Heart right ventricle (tissue), 16 donors: Measurements from ENCODE around the gene UMODL1. TPM values are rescaled to one million over a fixed set of nuclear protein-coding genes. Genes with fewer than 3 reads are reported as not detected.

Experiments
- ATAC-seq, 8 donors: fragments of 200-7000 bp; cut with Tn5 transposase; one replicate each; pipeline ENCODE4 v1.9.1; 2020; ENCODE audit warnings: mild to moderate bottlenecking in 8 of 8, moderate library complexity in 8 of 8, moderate number of reproducible peaks in 1 of 8
- DNase-seq, 2 donors: peaks; one replicate each; pipeline ENCODE4 v3.0.0-alpha.2; 2020
- H3K27ac ChIP-seq, 10 donors: fragments of 200-600 bp; sonication (generic) in 2 of 10; one replicate each; pipeline versions ENCODE4 v1.5.0 to v1.8.0; 2020 to 2022; ENCODE audit warnings: mild to moderate bottlenecking in 3 of 10
- H3K27me3 ChIP-seq, 7 donors: fragments of 200-600 bp; one replicate each; pipeline ENCODE4 v1.8.0; 2021 to 2022; ENCODE audit warnings: mild to moderate bottlenecking in 2 of 7
- H3K36me3 ChIP-seq, 9 donors: fragments of 200-600 bp; sonication (generic) in 1 of 9; one replicate each; pipeline versions ENCODE4 v1.5.0 to v1.8.0; 2020 to 2022; ENCODE audit warnings: mild to moderate bottlenecking in 2 of 9
- H3K4me1 ChIP-seq, 9 donors: fragments of 200-600 bp; sonication (generic) in 1 of 9; one replicate each; pipeline versions ENCODE4 v1.5.0 to v1.8.0; 2020 to 2022; ENCODE audit warnings: mild to moderate bottlenecking in 4 of 9
- H3K4me3 ChIP-seq, 10 donors: fragments of 200-600 bp; sonication (generic) in 2 of 10; one replicate each; pipeline versions ENCODE4 v1.5.0 to v1.8.0; 2020 to 2022; ENCODE audit warnings: mild to moderate bottlenecking in 7 of 10, moderate library complexity in 2 of 10
- H3K9me3 ChIP-seq, 11 donors: fragments of 200-600 bp in 10 of 11; sonication (generic) in 2 of 11; one replicate each; pipeline versions ENCODE4 v1.5.0 to v1.8.0; 2013 to 2022; ENCODE audit warnings: mild to moderate bottlenecking in 2 of 11, control low read depth in 1 of 11, moderate library complexity in 1 of 11
- CTCF ChIP-seq, 9 donors: fragments of 200-600 bp; sonication (generic) in 2 of 9; IDR thresholded peaks; one replicate each; pipeline versions ENCODE4 v1.5.0 to v1.8.0; 2021 to 2022; ENCODE audit warnings: antibody characterized with exemption in 9 of 9, mild to moderate bottlenecking in 5 of 9, moderate library complexity in 1 of 9
- WGBS, 2 donors: extraction: QIAGEN DNeasy Blood & Tissue Kit; methylation state at CpG; one replicate each; pipeline ENCODE4 v1.1.7; 2013; ENCODE audit warnings: inconsistent platforms in 1 of 2; 5-methylcytosine and 5-hydroxymethylcytosine counted together
- intact Hi-C, 10 donors: fragments of 100-400 bp; cut with DNase I; formaldehyde crosslinking; loops; one replicate each; pipeline versions ENCODE4 v1.11.1 to v1.14.2; 2022
- polyA plus RNA-seq, 2 donors: library from polyadenylated mRNA; stranded (reverse); fragments of 200-250 nt; gene quantifications; one replicate each; pipeline ENCODE4 v1.2.3, GENCODE V29; 2013
- total RNA-seq, 10 donors: library from RNA; stranded (reverse); fragmentation: NEBNext Ultra II Directional in 3 of 10; extraction: Animal tissue kit (Norgen Biotek cat#: 25700) in 3 of 10; gene quantifications; one replicate each; pipeline versions ENCODE4 v1.2.1 to v1.2.4, GENCODE V29; 2021 to 2023
- donor health status: Arrhythmogenic right ventricular cardiomyopathy.
- donor health status: ischemic (EF 13 %, LVEDD 7.1; RV severe dilation, severe dysfunction).
- donor health status: healthy with polysubstance abuse.
- donor health status: DM: no; HTN: yes; CAD: no.
- donor health status: DM: no; HTN: no; CAD: no.
- donor health status: ischemic (EF 25% LVEDD 6.9; RV normal size, moderate dysfunction).
- donor health status: ischemic (EF 25% LVEDD 5.7; RV mildly dilated, moderate dysfunction).
- donor health status: healthy.
- donor health status: DM: yes; HTN: yes; CAD: no.
- donor health status: Ischemic cardiomyopathy.
- donor health status: ischemic (EF 35%, LVEDD 5.7; RV mildly dilated, moderate dysfunction).
- donor health status: nonischemic (EF 11% LVEDD 7.7; RV severe dilation, severe dysfunction).
- donor health status: DM: yes; HTN: yes; CAD: no.
- donor health status: PGD.
- donor health status: ischemic (EF 29% LVEDD 5.4; RV normal size, mild dysfunction).
- donor health status: nonischemic (EF 23%, LVEDD 6.1; RV moderate dilation, normal function).

UMODL1 gene
- total and polyA plus RNA-seq, 12 donors: 0.13 to 0.31 (median 0.25) TPM; not detected in 9

DNA sequence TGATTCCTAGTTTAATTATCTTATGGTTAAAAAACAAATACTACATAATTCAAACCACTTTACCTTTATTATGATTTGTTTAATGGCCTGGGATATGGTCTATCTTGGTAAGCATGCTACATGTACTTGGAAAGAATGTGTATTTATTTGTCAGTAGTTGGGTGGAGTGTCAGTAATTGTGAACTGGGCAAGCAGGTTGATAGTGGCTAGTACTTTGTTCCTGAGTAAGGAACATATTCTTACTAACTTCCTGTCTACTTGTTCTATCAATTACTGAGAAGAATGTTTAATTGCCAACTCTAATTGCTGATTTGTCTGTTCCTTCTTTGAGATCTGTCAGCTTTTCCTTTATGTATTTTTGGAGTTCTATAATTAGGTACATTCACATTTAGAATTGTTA is 98.6 kb downstream of the UMODL1 start:
- DNase-seq: no peak
- Histone ChIP-seq H3K27me3 (no peaks in the 10 kb centered on the region), H3K36me3 (no peaks in the 10 kb centered on the region), H3K27ac (peak overlapping the region in 1 of 10 donors; percentile 52), H3K4me1 (peaks cover 0 to 19% (median 8%) of the 10 kb centered on the region in 9 donors), H3K9me3 (no peaks in the 10 kb centered on the region), H3K4me3 (no peak overlapping the region)
- intact Hi-C loops: loop anchor here in 8 of 10 donors (2.0 to 10.0 kb wide), 11 partner anchors 45 to 395 kb away; partner anchors contain the start of genes ABCG1 (in 2 of the 8) and SLC37A1 (in 1 of the 8)
- ATAC-seq: peak in 3 of 8 donors; percentile 39 to 51 (median 40)
- no peak for TF ChIP-seq CTCF (IDR thresholded peaks at IDR 0.05)

- Histone ChIP-seq H3K4me1 (peaks cover 0 to 19% (median 0%) of the 10 kb centered on the region in 9 donors), H3K27me3 (no peaks in the 10 kb centered on the region), H3K36me3 (no peaks in the 10 kb centered on the region), H3K4me3 (no peak overlapping the region), H3K9me3 (no peaks in the 10 kb centered on the region), H3K27ac (peak overlapping the region in 7 of 10 donors; percentile 2 to 52 (median 30))
- DNase-seq (peak; percentile 47 to 68), ATAC-seq (peak; percentile 55 to 93 (median 84))
- intact Hi-C loops: loop anchor here in 1 of 10 donors (10.0 kb wide), 1 partner anchor 393 kb away; no protein-coding TSS in a partner anchor
- no peak for TF ChIP-seq CTCF (IDR thresholded peaks at IDR 0.05)
- 67 to 68% methylated on average over 14 of the region's 14 CpGs for whole genome bisulfite sequencing, 2 donors
Observed at GRCh38 chr21:42171091-42172053, 100.3 kb downstream of the UMODL1 start.

GRCh38 chr21:42172596-42173483 is 101.7 kb downstream of the UMODL1 start:
- Histone ChIP-seq H3K4me3 (no peak overlapping the region), H3K9me3 (no peaks in the 10 kb centered on the region), H3K27ac (no peak overlapping the region), H3K4me1 (peaks cover 0 to 26% (median 7%) of the 10 kb centered on the region in 9 donors), H3K36me3 (no peaks in the 10 kb centered on the region), H3K27me3 (no peaks in the 10 kb centered on the region)
- ATAC-seq (peak in 1 of 8 donors; percentile 38), DNase-seq (no peak)
- no peak for TF ChIP-seq CTCF (IDR thresholded peaks at IDR 0.05)
- 90% methylated on average over 40 of the region's 40 CpGs for WGBS, 2 donors
- intact Hi-C loops: loop anchor here in 1 of 10 donors (10.0 kb wide), 1 partner anchor 392 kb away; no protein-coding TSS in a partner anchor

DNA sequence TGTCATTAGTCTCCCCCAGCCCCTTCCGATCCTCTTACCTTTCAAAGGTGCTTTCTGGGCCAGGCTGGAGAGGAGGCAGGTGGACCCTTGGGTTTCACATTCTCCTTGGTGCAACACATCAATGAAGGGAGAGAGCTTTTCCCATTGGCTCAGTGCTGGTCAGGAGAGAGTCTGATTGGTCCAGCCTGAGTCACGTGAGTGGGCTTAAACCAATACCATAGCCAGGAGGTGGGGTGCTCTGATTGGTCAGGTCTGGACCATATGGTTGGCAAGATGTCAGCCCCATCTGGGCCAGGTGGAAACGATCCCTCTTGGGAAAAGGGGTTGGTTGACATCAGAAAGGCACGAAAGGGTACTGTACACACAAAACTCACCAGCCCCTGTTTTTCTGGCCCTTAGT is 103.1 kb downstream of the UMODL1 start:
- Histone ChIP-seq H3K36me3 (no peaks in the 10 kb centered on the region), H3K27ac (no peak overlapping the region), H3K9me3 (no peaks in the 10 kb centered on the region), H3K4me3 (no peak overlapping the region), H3K27me3 (no peaks in the 10 kb centered on the region), H3K4me1 (peaks cover 0 to 26% (median 7%) of the 10 kb centered on the region in 9 donors)
- WGBS, 2 donors: 89 to 95% methylated on average over 4 of the region's 4 CpGs
- DNase-seq (no peak), ATAC-seq (no peak)
- intact Hi-C loops: loop anchor here in 1 of 10 donors (10.0 kb wide), 1 partner anchor 391 kb away; no protein-coding TSS in a partner anchor
- TF ChIP-seq CTCF (IDR thresholded peaks at IDR 0.05): no peak
